ENCODE measurements around the gene POC1A.

- TF ChIP-seq CTCF (conservative IDR thresholded peaks at IDR 0.05; ENCODE audit: low read depth, low read length) (no peak), CEBPB (IDR thresholded peaks at IDR 0.05; ENCODE audit: low read depth, low read length) (peak; percentile 41; the same call in 1 of the 2 replicates), MXI1 (IDR thresholded peaks at IDR 0.05; ENCODE audit: borderline replicate concordance, low read depth, low read length) (no peak), MAZ (IDR thresholded peaks at IDR 0.05; ENCODE audit: borderline replicate concordance, low read depth, low read length) (peak; percentile 76; the same call in 1 of the 2 replicates), SMC3 (IDR thresholded peaks at IDR 0.05; ENCODE audit: low read depth, low read length) (no peak), FOS (IDR thresholded peaks at IDR 0.05; ENCODE audit: low read depth, low read length) (peak; percentile 82), ELK1 (IDR thresholded peaks at IDR 0.05; ENCODE audit: borderline replicate concordance, low read depth, low read length) (no peak), POLR2A (IDR thresholded peaks at IDR 0.05; ENCODE audit: low read depth, low read length) (no peak), MAFK (IDR thresholded peaks at IDR 0.05; ENCODE audit: low read depth, low read length) (no peak), RAD21 (IDR thresholded peaks at IDR 0.05; ENCODE audit: low read length) (peak; percentile 13; the same call in 1 of the 2 replicates), USF2 (IDR thresholded peaks at IDR 0.05; ENCODE audit: low read depth, low read length) (no peak)
Observed at GRCh38 chr3:52090131-52090932, 63.9 kb downstream of the POC1A start.

All from IMR-90 (cell line).